GM21526 (cell line): ENCODE measurements around the gene L3MBTL4.
"Not testable (repeated sequence)": the region's sequence is repeated elsewhere in the genome, so short reads cannot be mapped to it uniquely, and the experiment has no call there.

Source experiments
- ATAC-seq: cut with Tn5 transposase; IDR thresholded peaks from one replicate; pipeline ENCODE4 v1.9.1; 2021; ENCODE audit warnings: moderate library complexity; ENCODE audit not compliant: unreplicated experiment, low FRiP score

Gene L3MBTL4

DNA sequence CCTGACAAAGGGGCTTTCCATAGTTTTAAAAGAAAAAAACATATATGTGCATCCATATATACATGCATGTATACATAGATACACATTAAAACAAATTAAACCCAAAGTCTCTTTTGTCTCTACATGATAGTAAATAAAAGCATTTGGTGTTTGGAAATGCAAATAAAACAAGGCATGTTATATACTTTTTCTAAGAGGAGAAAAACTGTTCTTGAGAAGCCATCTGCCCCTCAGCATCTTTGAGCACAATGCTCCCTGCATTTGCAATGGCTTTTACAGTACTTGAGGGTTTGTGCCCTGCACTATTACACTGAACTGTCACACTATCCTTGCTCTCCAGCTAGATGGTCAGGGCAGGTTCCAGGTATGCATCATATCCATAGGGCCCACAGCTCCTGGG lies 210.2 kb downstream of the L3MBTL4 start:
- no peak for ATAC-seq

DNA sequence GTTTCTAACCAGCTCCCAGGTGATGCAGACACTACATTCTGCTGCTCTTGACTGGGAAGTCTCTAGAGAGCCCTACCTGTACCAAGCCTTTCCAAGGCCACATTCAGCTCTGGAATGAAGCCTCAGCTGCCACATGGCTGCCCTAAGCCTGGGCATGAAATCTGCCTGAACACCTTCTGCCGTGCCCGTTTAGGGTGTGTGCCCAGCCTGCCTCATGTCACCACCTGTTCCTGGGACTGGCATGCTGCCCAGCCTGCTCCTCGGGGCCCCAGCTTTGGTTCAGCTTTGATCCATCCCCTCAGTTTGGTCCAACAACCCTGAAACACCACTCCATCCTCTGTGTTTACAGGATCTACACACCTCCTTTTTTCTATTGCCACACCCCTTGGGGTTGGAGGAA lies 210.9 kb downstream of the L3MBTL4 start:
- ATAC-seq, result no peak

DNA sequence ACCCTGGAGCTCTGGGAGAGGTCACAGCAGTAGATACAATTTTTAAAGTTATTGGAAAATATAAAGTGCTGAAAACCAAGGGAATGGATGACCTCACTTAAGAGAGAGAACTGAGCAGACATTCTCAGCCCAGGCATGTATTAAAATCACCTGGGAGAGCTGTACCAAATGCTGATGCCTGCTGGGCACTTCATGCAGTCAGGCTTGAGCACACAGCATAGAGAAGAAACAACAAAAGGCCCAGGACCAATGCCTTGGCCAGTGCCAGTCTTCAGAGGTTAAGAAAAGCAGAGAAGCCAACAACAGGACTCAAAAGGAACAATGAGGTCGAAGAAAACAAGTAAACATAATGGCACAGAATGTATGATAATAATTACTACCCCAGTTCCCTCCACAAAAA lies 211.8 kb downstream of the L3MBTL4 start:
- no peak for ATAC-seq

DNA sequence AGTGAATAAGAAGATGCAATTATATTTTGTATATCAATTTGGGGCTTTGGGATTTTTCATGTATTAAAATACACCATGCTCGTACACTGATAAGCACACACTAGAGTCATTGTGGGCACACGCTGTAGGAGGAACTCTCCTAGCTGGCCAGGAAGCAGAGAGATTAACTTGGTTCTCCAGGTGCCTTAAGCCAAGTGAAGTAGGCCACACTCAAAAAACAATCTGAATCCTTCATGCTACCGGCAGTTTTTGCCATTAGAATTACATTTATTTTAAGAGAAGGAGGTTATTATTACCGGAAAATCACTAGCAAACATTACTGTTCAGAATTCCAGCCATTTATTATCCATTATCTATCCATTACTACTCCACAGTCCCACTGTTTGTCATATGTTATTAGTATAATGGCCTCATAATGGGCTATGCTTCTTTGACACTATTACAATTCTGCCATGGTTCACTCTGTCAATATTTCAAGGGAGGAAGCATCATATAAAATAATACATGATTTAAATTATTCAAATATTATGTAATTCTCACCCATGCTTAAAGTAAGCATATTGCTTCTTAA lies 214.4 kb downstream of the L3MBTL4 start:
- no peak for ATAC-seq

DNA sequence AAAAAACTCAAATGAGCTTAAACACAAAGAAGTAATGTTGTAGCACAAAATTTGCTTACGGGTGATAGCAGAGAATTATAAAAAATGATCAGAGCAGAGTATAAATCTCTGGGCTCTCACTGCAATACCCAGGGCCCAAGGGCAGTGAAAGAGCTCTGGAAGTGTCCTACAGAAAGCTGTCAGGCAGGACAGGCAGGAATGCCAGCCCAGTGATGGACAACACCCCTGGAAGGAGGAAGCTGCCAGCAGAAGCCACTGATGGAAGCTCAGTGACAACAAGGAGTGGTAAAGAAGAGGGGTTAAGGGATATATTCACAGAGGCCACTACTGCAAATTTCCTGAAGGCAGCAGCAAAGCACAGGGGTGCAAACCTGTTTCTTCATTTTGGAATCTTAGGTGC lies 214.9 kb downstream of the L3MBTL4 start:
- no peak for ATAC-seq

DNA sequence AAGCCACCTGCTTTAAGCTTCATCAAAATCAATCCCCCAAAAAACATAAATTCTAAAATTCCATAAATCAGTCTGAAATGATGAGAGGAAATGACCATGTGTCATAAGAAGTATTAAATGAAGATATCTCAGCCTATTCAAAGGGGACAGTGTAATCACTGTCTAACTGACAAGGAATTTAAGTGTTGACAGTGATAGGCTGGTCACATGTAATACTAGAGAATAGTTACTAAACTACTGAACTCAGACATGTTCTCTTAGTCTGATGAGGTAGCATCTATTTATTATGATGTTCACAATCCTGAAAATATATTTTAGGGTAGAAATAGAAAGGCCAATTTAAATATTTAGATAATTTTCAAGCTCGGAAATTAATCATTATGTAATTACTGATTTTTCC lies 216.1 kb downstream of the L3MBTL4 start:
- no peak for ATAC-seq

DNA sequence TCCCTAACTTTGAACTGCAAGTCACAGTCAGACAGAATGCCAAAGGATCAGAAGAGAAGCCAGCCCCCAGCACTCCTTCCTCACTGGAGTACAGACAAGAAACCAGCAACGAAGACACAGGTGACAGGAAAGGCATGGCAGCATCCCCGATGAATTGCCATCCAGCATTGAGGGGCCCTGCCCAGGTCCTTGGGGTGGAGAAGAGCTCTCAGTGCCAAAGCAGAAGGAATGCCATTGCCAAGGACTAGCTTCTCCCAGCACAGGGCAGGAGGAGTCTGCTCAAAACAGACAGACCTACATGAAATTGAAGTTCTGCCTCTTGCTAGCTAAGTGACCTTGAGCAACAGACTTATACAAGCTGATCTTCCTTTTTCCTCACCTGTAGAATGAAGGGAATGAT lies 220.1 kb downstream of the L3MBTL4 start:
- no peak for ATAC-seq

DNA sequence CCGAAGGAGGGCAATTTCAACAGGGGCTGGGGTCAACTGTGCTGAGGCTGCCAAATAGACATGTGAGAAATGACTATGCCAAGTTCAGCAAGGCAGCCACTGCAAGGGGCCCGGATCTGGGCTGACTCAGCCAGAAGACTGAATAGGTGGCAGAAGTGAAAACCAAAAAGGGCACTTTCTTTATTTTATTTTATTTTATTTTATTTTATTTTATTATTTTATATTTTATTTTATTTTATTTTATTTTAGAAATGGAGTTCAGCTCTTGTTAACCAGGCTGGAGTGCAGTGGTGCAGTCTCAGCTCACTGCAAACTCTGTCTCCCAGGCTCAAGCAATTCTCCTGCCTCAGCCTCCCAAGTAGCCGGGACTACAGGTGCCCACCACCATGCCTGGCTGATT lies 228.9 kb downstream of the L3MBTL4 start:
- not testable (repeated sequence) for ATAC-seq

DNA sequence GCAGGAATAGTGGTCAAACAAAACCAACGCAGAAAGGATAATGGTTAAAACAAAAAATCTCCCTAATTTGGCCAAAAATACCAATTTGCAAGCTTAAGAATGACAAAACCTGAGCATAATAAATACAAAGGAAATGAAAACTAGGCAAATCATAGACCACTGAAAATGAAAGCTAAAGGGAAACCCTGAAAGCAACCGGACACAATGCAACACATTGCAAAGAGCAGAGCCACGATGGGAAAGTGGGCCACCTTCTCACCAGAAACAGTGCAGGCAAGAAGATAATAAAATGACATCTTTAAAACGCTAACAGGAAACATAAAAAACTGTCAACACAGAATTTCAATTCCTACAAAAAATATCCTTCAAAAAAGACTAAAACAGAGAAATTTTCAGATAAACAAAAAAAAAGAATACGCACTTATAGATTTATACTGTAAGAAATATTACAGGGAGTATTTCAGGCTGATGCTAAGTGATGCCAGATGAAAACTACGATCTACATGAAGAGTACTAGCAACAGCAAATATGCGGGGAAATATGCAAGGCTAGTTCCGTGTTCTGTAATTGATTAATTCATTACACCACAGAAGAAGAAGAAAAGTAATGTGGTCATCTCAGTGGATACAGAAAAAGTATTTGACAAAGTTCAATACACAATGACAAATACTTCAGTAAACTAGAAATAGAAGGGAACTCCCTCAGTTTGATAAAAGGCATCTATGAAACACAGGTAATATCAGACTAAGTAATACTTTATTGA lies 239.5 kb downstream of the L3MBTL4 start:
- ATAC-seq, result no peak

DNA sequence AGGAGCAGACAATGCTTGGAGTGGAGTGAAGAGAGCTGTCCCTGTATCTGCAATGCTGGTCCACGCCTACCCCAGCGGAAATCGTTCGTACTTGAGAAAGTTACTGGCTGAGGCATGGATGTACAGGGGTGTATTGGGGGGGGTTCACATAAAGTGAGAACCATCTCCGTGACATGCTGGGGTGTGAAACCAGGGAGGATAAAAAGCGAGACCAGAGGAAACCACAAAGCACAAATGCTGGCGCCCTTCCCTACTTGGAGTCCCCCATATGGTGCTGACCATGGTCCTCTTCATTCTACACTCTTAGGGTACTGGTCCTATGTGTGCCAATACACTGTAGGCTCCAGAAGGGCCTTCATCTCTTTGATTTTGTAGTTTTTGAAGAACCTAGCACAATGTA lies 244.1 kb downstream of the L3MBTL4 start:
- no peak for ATAC-seq

DNA sequence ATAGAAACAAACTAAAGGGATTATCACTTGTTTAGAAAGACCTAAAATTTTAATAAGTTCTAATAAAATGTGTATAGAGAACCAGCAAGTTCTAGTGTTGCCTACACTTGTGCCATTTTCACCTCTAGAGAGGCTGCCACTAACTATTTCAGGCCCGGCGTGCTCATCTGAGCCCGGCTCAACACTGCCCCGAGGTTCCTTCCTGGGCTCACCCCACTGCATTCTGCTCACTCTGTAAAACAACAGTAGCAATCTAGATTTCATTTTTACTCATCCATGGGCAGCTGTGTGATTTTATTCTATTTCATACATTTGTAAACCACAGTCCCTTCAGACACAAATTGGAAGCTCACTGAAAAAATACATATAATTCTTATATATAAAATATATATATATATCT lies 253.2 kb downstream of the L3MBTL4 start:
- ATAC-seq, result no peak

DNA sequence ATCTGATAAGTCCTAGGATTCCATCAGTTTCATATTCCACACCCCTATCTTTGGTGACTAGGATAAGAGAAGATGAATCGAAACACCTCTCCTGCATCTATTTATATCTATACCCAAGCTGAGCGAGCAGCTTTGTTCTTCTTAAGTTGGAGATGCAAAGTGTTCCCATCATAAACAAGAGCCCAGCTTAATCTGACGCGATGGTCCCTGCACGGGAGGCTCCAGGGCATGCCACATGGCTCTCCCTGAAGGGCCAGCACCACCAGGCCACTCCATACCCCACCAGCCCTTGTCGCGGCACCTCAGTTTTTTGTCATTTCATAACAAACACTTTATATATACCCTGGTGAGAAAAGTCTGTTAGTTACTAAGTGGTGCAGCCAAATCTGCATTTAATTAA lies 255.3 kb downstream of the L3MBTL4 start:
- ATAC-seq, result no peak

DNA sequence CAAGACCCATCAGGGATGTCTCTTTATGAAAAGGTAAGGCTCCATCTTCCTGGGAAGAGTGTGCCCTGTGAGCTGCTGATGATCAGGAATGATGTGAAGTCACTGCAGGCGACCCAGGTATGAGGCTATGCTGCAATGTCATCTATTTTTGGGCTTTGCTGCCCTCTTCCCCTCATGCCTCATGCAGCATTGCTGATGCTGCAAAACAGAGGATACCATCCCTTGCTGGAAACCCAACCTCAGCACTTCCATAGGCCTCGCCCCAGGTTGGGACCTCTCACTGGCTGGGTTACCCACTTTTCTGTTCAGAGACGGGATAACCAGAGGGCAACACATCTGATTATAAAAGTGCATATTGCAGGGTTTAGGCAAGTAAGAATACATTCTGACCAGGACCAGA lies 255.8 kb downstream of the L3MBTL4 start:
- no peak for ATAC-seq

DNA sequence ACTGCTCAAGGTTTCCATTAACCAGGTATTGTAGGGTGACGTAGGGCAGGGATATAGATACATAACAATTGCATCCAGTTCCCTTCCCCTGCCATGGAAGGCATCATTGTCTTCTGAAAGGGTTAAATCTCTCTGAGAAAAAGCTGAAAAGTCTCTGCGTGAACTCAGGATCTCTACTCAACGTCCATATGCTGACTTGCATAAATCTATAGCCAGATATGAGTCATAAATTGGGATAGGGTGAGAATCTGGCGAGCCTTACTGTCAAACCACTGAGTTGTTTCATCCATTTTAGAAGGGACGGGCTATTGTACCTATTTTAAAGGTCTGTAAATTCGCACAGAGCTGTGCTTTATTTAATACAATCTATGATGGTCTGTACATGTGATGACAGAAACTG lies 258.3 kb downstream of the L3MBTL4 start:
- ATAC-seq, result no peak

DNA sequence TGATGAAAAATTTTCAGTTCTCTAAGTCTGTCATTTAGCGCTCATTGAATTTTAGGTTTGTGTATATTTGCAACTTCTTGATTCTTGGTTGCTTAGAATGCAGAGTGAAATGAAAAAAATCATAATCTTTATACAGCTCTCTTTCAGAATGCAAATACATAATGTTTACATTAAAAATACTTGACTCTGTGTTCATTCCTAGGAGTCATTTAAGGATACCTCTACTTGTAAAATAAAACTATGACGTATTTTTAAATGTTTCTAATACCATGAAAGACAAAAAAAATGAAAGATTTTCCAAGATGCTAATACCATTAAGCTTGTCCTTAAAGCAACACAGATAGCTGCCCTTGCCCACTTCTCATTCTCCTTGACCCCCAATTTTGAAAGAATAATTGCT lies 259.0 kb downstream of the L3MBTL4 start:
- ATAC-seq, result no peak

DNA sequence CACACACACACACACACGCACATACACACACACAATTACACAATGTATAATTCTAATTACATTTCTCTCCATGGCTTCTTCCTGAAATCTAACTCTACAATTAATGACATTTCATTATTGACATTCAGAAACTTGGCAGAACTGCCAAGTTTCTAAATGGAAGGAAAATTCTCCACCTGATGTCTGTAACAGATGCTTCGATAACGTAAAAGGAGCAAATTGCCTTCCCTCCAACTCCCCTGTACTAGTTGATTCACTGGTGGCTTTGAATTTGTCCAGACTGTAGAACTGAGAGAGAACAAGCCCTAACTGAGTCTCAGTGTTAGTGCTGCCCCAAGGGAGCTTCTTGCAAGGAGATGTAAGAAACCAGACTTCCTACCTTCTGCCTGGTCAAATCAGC lies 264.3 kb downstream of the L3MBTL4 start:
- no peak for ATAC-seq

DNA sequence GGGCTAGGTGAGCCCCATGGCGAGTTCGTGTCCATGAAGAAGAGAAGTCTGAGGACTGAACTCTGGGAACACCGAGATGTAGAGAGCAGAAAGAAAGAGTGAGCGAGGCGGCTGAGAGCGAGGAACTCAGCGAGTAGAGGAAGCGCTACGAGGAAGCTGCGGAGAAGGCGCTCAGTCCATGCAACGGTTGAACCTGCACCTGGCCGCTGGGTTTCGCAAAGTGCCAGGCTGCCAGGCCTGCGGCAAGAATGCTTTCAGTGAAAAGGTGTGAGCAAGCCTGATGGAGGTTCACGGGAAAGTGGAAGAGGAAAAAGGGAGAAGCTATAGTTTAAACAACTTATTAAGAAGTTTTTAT lies 268.4 kb downstream of the L3MBTL4 start:
- ATAC-seq, result no peak

DNA sequence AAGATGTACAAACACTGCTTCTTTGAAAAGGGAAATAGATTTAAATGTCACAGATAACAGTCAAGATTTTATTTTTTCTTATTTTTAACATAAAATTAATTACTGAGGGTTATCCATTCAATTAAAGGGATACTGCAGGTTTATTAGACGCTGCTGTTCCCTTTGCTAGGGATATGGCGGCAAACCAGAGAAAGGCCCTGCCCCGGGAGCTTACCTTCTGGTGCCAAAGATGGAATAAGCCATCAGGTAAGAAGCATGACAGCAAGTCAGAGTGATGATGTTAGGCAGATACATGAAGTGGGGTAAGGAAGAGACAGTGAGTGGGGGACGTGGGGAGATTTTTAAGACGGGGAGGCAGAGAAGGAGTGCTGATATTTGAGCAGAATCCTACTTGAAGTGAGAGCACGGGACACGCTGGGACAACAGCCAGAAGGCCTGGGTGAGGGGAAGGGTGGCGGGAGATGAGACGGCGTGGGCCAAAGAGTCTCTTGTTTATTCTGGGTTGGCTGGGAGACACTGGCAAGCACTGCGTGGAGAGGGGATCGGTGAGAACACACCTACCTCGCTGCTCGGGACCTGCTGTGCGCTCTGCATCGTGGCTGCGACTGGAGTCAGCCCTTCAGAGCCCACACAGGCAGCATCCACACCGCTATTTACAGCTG lies 268.9 kb downstream of the L3MBTL4 start:
- no peak for ATAC-seq

DNA sequence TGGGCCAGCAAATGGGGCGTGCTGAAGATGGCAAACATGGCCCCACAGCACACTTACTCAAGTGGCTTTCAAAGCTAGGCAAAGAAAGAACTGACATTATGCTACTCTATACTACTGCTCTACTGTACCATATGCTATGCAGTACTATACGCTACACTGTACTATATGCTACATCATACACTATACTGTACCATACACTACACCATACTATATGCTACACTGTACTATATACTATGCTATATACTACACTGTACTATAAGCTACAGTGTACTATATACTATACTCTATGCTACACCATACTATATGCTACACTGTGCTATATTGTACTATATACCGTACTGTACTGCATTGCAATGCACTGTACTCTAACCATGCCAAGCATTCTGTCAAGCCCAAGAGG lies 275.7 kb downstream of the L3MBTL4 start:
- no peak for ATAC-seq

DNA sequence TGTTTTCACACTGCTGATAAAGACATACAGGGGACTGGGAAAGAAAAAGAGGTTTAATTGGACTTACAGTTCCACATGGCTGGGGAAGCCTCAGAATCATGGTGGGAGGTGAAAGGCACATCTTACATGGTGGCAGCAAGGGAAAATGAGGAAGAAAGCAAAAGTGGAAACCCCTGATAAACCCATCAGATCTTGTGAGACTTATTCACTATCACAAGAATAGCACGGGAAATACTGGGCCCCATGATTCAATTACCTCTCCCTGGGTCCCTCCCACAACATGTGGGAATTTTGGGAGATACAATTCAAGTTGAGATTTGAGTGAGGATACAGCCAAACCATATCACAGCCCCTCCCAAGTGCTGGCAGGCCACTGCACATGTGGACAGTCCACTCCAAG lies 278.8 kb downstream of the L3MBTL4 start:
- ATAC-seq, result not testable (repeated sequence)

DNA sequence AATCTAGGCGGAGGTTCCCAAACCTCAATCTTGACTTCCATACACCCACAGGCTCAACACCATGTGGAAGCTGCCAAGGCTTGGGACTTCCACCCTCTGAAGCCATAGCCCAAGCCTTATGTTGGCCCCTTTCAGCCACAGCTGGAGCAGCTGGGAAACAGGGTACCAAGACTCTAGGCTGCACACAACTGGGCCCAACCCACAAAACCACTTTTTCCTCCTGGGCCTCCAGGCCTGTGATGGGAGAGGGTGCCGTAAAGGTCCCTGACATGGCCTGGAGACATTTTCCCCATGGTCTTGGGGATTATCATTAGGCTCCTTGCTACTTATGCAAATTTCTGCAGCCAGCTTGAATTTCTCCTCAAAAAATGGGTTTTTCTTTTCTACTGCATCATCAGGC lies 279.7 kb downstream of the L3MBTL4 start:
- not testable (repeated sequence) for ATAC-seq

DNA sequence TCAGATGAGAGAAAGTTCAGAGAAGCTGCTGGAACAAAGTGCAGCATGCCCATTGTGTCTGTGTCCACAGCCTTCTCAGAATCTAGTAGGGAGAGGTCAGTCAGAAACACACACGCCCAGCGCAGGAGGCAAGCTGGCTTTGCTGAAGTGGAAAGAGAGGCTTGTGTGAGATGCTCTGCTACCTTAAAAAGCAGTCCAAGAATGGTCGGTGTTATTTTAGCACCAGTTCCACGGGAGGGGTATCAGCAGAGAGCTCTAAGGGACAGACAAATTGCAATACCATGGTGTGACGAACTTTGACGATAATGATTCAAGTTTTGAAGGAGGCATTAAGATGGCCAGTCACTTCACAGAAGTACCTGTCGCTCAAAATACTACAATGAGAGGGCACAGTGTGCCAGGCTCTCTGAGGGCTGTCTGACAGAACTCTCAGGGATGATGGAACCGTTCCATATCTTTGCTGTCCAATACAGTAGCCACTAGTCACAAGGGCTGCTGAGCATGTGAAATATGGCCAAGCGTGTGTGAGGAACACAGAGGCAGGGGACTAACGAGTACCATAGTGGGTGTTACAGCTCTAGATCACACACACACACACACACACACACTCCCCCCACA lies 281.9 kb downstream of the L3MBTL4 start:
- ATAC-seq, result no peak
